Left renal cortex interstitium (tissue), 4 donors: ENCODE measurements around the gene NAE1. TPM values are rescaled to one million over a fixed set of nuclear protein-coding genes. Genes with fewer than 3 reads are reported as not detected.
"Not testable (repeated sequence)": the region's sequence is repeated elsewhere in the genome, so short reads cannot be mapped to it uniquely, and the experiment has no call there.

Experiments
- DNase-seq, 4 donors: peaks; one replicate each; pipeline ENCODE4 v3.0.0-alpha.2; 2013; ENCODE audit warnings: low read depth in 4 of 4, low spot score in 2 of 4, missing footprints in 1 of 4
- polyA plus RNA-seq, 4 donors: library from polyadenylated mRNA; unstranded; fragments of 120-200 nt; gene quantifications; one replicate each; pipeline ENCODE4 v1.2.1, GENCODE V29; 2013; ENCODE audit not compliant: insufficient read length in 4 of 4

NAE1 gene
- polyA plus RNA-seq, 4 donors: 73.0 to 109 (median 82.5) TPM

GRCh38 chr16:66809765-66810164 lies 21.0 kb downstream of the NAE1 start:
- no peak for DNase-seq

- no peak for DNase-seq
These were observed 28.6 kb downstream of the NAE1 start for GRCh38 chr16:66802159-66802558.

- DNase-seq: no peak
These were observed 29.3 kb downstream of the NAE1 start, which contains the start of gene TERB1 for GRCh38 chr16:66801320-66802105. Gene TERB1, minus strand, starts transcription at chr16:66801584. Its CDS starts 4,786 bp downstream, at chr16:66796798.

- no peak for DNase-seq
These were observed 29.9 kb downstream of the NAE1 start for GRCh38 chr16:66800856-66801255.

GRCh38 chr16:66798161-66798560 lies 32.6 kb downstream of the NAE1 start:
- DNase-seq: no peak

- DNase-seq: not testable (repeated sequence)
These were observed 36.8 kb downstream of the NAE1 start for GRCh38 chr16:66793984-66794383.

- no peak for DNase-seq
These were observed 40.5 kb downstream of the NAE1 start for GRCh38 chr16:66790130-66790733.

- DNase-seq: no peak
These were observed 43.3 kb downstream of the NAE1 start for GRCh38 chr16:66787427-66787826.

- DNase-seq: no peak
These were observed 44.2 kb downstream of the NAE1 start for GRCh38 chr16:66786551-66786950.

GRCh38 chr16:66776457-66776856 lies 54.3 kb downstream of the NAE1 start:
- no peak for DNase-seq

- no peak for DNase-seq
These were observed 55.8 kb downstream of the NAE1 start for GRCh38 chr16:66774981-66775380.

GRCh38 chr16:66758086-66758485 lies 72.7 kb downstream of the NAE1 start:
- no peak for DNase-seq

- no peak for DNase-seq
These were observed 76.0 kb downstream of the NAE1 start for GRCh38 chr16:66754819-66755218.

- no peak for DNase-seq
These were observed 76.6 kb downstream of the NAE1 start for GRCh38 chr16:66754211-66754610.

- no peak for DNase-seq
These were observed 77.8 kb downstream of the NAE1 start for GRCh38 chr16:66752958-66753357.

Other genes with a start within 250 kb of the NAE1 start
- gene CMTM3, start 226.3 kb downstream of the NAE1 start, polyA plus RNA-seq: 10 to 100 TPM; 59.5 to 91.3 (median 67.1) TPM
- 10 to 100 TPM; 63.0 to 69.7 (median 66.8) TPM for gene CMTM4, start 134.2 kb downstream of the NAE1 start, polyA plus RNA-seq
- 100 to 1,000 TPM in 2 of 4 donors, 10 to 100 TPM in 2; 86.0 to 166 (median 128) TPM for gene DYNC1LI2, start 79.4 kb downstream of the NAE1 start, polyA plus RNA-seq
- under 1 TPM in 2 of 4 donors, not detected in 2; 0.11 to 0.13 TPM for gene TERB1, start 29.4 kb downstream of the NAE1 start, polyA plus RNA-seq
- gene CA7, start 13.4 kb upstream of the NAE1 start, polyA plus RNA-seq: under 1 TPM; 0.11 to 0.49 (median 0.33) TPM
- 10 to 100 TPM; 11.5 to 14.5 (median 13.4) TPM for gene PDP2, start 49.5 kb upstream of the NAE1 start, polyA plus RNA-seq
- gene CDH16, start 87.9 kb upstream of the NAE1 start, polyA plus RNA-seq: 100 to 1,000 TPM; 248 to 312 (median 277) TPM
- 1 to 10 TPM; 2.6 to 4.1 (median 3.5) TPM for gene RRAD, start 94.6 kb upstream of the NAE1 start, polyA plus RNA-seq
- gene CIAO2B, start 103.4 kb upstream of the NAE1 start, polyA plus RNA-seq: 100 to 1,000 TPM in 2 of 4 donors, 10 to 100 TPM in 2; 91.7 to 120 (median 98.8) TPM
- gene CES2, start 104.5 kb upstream of the NAE1 start, polyA plus RNA-seq: 10 to 100 TPM; 40.3 to 49.6 (median 45.3) TPM
- 1 to 10 TPM; 1.3 to 3.7 (median 2.9) TPM for gene CES3, start 130.3 kb upstream of the NAE1 start, polyA plus RNA-seq
- 10 to 100 TPM in 2 of 4 donors, 1 to 10 TPM in 2; 4.6 to 12.3 (median 9.5) TPM for gene CES4A, start 157.6 kb upstream of the NAE1 start, polyA plus RNA-seq
- 10 to 100 TPM; 62.3 to 77.1 (median 65.0) TPM for gene CBFB, start 198.2 kb upstream of the NAE1 start, polyA plus RNA-seq